ENCODE results near the gene FAT3.

Gene FAT3

DNA sequence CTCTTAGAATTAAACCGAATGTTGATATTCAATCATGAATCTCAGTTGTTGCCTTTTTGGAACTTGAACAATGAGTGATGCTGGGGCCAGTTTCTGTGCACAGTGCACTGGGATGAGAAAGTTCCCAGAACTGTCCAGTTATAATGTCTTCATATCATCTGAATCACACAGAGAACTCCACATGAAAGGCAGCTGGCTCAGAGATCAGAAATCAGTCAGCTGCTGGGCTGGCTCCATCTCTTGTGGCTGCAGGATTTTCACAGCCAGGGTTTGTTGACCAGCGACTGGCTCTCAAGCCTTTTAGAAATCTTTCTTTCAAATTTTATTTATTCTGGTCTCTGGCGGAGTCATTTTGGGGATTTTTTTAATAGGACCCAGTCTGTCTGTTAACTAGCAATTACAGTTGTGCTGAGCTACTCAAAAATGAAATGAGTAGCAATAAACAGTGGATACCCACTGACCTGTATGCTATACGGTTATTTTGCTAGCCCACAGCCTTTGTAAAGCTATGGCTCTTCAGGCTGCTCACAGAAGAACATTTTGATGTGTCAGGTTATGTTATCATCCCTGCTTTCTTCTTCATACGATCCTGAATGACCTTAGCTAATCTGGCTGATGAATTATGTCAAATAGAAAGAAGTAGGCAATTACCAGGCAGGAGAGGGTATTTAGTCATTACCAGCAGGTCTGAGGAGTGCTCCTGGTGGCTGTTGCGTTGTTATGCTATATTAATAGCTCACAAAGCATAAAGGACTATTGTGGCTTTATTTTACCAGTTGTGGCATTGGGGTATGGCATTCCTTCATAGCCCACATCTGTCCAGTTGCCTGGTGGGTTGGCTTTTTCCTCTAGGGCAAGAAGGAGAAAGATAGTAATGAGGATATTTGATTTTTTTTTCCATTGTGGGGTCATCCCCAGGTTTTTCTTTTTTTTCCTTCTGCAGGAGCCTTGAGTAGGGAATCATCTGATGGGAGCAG lies 3.6 kb downstream of the FAT3 start:
- peak; percentile 4 to 83 (median 71) for DNase-seq

DNA sequence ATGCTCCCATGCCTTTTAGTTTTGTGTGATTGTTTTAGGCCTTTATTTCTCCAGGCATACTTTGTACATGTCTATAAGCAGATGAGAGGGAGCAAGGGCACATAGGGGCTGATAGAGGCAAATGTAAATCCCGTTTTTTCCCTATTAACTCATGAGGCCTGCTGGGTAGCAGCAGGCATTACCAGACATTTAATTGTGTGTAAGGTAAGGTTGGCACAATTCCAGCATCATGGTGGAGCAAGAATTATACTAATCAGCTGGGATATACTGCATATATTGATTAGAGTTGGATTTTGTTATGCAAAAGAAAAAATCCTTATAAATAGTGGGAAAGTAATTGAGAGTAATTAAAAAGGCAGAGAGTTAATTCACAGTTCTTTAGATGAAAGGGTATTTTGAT lies 12.2 kb downstream of the FAT3 start:
- DNase-seq: peak in 1 of 3 experiments; percentile 36

DNA sequence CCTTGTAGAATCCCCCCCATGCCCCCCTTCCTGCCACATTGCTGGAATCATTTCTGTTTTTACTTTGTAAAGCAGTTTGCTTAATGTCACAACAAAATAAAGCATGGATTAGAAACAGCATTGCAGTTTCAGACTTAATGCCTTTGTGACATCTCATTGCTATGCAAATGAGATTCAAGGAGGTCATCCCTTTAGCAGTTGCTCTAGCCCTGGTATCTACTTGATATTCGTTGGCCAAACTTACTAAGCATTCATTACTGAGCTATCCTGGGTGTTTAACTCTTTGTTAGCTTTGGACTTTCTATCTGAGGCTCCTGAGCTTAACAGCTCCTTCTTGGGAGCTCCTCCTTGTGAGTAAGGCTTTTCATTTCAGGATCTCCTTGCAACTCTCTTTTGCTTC lies 16.3 kb downstream of the FAT3 start:
- DNase-seq: no peak

DNA sequence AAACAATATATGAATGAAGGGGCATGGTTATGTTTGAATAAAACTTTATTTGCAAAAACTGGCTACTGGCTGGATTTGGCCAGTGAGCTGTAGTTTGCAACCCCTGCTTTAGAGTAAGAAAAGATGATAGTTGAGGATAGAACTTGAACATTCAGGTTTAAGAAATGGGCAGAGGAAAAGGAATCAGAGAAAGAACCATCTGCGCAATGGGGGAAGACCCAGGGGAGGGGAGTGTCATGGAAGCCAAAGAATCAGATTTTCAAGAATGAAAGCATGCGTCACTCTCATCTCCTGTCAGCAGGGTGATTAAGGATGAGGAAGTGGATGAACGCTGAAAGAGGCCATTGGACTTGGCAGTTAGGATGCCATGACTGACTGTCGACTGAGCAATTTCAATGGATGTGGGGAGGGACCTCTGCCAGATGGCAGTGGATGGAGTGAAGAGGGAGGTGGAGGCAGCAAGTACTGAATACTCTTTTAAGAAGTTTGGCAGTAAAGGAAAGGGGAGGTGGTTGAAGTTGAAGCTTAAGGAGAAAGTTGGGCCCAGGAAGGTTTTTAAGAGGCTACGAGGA lies 21.2 kb downstream of the FAT3 start:
- DNase-seq: no peak

DNA sequence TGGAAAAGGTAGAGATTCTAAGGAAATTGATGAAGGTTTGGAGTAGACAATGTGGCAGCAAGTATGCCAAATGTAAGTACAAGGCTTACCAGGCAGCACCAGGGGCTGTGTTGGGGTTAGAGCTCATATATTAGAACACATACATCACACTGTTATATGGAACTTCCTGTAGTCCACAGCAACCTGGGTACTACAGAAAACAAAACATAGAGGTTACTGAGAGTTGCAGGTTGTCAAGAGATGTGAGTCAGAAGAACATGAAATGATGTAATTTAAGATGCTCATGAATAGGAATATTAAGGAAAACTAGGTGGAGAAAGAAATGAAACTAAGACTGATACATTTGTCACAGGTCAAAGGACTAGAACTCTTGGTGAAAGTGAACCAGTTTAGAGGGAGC lies 22.0 kb downstream of the FAT3 start:
- DNase-seq: no peak

DNA sequence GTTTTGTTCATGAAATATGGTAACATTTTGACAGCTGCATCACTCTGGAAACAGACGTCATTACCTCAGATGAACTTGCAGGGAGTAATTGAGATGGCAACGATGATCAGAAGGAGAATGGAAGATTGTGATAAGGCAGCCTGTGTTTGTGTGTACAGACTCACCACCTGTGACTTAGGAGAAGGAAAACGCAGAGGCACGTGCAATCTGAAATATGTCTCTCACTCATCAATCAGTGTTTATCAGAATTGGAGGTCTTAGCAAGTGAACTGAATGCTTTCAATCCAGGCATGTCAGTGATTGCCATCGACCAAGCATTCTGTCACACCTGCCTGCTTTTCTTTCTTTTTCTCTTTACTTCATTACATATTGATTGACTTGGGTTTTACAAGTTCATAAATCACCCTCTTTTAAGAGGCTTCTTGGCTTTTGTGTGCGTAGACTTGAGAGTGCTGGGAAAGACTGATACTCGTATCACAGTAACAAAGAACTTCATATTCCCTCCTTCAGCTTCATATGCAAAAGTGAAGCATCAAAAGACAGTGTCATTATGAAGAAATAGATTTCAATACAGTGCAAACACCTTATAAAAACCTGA lies 24.6 kb downstream of the FAT3 start:
- DNase-seq: peak in 2 of 3 experiments; percentile 53 to 73

DNA sequence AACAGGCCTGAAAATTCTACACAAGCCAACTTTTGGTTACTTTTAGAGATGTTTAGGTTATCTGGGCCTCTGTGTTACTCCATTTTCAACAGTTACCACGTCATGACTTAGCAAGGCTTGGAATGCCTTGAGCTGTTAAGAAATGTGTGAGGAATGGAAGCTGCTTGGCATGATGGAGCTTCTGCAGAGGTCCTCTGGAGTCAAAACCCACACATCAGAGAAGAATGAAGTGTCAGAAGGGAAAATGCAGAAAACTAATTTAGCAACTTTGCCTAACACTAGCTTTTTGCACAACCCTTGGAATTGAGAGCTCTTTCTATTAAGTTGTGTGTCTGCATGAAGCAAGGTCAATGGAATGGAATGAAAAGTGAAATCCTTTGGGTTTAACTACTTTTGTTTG lies 27.4 kb downstream of the FAT3 start:
- DNase-seq: no peak

DNA sequence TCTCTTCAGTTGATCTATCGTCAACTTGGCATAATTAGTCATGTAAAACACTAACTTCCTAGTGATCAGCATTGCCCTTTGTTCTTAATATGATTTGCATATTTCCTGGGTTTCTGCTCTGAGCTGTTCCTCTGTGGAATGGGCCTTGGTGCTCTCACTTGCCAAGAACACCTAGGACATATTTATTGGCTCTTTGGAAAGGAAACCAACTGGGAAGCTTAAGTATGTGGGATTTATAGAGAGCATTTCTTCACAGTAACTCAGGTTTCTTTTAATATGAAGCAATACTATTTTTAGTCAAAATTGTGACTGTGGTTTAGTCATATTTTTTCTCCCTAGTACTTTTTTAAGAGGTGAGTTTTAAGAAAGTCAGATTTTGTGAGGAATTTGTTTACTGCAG lies 28.8 kb downstream of the FAT3 start:
- DNase-seq: no peak

DNA sequence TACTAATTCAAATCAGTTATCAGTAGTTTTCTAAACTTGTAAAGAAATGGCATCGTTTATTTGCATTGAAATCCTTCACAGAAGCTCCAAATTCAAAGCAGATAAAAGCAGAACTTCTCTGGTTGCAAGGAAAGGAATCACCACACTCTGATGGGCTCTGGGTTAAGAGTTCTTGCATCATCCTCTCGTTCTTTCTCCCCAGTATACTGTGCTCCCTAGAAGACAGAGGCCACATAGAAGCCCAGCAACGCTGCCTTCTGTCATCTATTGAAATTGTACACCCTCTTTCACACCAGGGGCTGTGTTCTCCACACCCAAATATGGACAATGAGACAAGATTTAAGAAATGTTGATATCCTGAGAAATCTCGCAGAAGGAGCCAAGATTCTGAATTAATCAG lies 29.3 kb downstream of the FAT3 start:
- DNase-seq: no peak

DNA sequence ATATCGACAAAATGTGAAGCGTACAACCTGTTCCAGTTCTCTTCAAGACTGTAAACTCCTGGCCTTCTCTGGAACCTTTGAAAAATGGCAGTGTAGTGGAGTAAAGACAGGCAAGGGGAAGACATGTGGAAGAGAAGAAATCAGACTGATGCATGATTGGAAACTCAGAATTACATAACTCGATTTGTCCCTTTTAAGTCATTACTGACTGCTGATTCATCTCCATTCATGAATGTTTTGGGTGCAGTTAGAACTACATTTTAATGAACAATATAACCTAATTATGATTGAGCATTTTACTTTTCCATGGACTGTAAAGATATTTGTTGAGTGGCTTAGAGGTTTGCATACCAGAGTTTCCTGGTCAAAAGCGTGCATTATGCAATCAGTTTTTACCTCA lies 32.9 kb downstream of the FAT3 start:
- DNase-seq: no peak

DNA sequence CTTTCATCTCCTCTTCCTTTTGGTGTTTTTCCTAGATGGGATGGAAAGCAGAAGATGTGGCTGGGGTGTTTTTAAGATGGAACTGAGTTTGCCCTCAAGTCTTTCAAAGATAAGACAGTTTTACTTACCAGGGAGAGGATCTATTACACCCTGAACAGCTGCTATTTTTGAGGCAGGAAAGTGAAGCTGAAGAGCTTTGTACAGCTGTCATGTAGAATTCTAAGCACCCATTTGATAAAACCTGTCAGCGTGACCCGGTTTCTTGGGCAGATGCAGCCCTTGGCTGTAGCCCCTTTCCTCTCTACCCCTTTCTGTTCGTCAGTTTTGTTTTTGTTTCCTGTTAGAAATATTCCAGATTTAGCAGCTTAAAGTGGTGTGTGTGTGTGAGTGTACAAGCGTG lies 35.2 kb downstream of the FAT3 start:
- DNase-seq: peak in 2 of 3 experiments; percentile 31 to 64

DNA sequence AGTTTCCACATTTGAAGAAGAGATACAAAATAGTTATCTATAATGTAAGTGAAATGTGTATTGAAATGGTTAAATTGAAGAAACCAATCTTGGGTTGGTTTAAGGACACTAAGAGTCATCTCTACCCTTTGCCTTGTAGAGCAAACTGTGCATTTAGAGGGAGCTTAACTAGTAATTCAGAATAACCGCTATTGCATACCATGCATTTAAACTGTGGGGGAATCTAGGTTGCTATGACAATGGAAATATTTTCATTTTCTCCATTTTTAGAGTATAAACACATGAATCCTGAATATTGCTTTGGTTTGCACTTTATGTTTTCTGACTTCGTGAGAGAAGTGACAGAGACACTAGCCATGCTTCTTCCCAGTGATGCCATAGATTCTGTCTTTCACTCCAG lies 39.7 kb downstream of the FAT3 start:
- DNase-seq: no peak

DNA sequence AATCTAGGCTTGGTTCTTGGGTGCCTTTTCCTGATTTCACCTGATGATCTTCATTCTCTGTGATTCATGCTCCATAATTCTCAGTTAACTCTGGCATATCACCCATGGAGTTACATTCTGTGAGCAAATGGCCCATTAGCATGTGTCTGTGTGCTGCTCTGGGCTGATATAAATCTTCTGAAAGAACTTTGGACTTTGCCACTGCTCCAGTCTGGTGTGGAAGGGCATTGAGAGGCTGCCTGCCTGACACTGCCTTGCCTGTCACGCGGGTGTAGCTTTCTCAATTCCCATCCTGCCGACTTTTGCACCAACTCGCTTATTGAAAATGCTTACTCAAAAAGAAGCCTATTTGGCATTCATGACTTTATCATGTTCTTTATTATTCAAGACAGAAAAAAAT lies 42.2 kb downstream of the FAT3 start:
- DNase-seq: no peak

DNA sequence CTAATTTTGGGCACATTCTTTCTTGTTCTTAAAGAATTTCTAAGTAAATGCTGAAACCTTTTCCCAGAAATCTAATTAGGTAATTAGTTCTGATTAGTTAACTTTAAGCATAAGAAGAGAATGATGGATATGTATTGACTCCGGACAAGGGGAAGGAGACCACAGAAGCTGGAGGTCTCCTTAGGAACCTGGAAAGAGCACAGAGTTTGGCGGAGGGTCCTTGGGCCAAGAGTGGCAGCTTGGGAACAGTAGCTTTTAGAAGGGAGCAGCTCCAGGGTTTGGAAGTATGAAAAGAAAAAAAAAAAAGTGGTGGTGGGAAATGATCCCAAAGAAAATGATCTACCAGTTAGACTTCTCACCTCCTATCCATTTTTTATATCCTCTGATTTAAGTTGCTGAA lies 42.7 kb downstream of the FAT3 start:
- DNase-seq: no peak

DNA sequence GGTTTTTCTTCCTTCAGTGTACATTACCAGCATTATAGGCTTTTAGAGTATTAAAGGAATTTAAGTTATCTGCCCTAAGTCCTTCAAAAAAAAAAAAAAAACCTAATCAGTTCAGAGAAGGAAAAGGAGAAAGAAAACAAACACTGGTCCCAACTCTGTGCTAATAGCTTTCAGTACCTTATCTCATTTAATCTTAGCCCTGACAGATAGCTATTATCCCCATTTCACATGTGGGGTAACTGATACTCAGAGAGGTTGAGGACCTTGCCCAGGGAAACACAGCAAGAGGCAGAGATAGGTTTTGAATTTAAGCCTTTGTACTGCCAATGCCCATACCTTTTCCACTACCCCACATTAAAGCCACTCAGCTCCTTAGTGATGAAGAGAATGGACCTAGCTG lies 43.4 kb downstream of the FAT3 start:
- DNase-seq: no peak

DNA sequence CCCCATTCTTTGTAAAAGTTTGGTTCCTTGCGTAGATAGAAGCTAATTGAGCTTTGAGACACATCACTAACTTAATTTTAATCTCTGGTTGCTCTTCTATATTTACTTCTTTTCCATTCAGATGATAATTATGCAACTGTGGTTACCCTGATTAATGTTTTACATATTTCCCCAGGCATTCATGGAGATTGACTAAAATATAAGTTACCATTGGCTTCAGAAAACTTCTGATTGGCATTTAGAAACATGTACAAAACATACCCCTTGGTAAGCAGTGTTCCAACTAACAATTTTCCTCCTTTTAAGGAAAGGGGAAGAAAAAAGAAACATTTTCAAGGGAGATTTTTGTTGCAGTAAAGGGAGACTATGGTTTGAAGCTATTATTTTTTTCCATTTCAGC lies 43.9 kb downstream of the FAT3 start:
- no peak for DNase-seq

DNA sequence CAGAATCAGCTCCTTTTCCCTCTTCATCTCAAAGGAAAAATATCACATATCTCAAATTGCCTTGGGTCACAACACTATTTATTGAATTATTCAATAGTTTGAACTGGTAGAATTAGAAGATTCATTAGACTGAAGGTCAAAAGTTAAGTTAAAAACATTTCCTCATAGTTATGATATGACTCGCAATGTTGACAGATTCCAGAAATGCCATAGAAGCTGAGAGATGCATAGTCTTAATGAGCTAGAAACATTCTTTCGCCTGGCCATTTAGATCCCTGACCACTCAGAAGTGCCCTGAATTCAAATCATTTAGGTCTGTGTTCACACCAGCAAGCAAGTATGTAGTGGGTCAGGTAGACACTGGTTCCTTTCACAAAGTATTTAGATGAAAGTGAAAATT lies 44.4 kb downstream of the FAT3 start:
- DNase-seq: no peak

DNA sequence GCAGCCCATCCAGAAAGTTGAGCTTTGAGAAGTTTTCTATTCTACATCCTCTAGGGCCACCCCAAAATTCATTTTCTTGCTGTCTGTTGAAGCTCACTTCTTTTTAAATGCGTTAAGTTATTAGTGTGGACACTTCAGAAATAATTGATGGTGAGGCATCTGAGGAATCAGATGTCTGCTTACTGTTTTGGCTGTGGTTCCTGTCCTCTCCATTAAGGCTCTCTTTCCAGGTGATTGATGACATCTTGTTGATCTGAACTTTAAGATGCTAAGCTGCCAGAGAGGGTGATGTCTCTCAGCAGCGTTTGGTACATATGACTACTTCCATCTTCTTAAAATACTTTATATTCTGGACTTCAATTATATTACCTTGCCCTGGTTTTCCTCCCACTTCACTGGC lies 45.2 kb downstream of the FAT3 start:
- DNase-seq: no peak

DNA sequence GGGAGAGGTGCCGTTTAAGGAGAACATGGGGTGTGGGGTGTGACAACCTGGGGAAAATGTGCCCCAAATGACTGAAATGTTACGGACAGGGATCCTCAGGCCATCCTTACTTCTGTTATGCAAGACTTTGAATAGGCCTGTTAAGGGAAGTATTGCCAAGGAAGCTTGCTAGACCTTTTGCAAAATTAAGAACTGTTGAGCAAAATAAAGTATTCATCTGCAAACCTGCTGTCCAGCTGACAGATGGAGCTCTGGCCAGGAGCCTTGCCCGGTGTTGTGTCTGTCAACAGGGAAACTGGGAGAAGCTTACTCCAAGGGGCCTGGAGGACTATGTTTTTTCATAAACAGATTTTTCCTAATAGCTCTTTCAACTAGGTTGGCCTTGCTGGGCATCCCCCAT lies 48.0 kb downstream of the FAT3 start:
- DNase-seq: no peak

Measured in NCI-H1417 (cell line).